ENCODE data around the gene APLP1. TPM values are rescaled to one million over a fixed set of nuclear protein-coding genes. Genes with fewer than 3 reads are reported as not detected.
"Not testable (repeated sequence)": the region's sequence is repeated elsewhere in the genome, so short reads cannot be mapped to it uniquely, and the experiment has no call there.

Gene APLP1
- total RNA-seq, 1 experiment from 2014 or later = 18.3 TPM

- H3K36me3 ChIP-seq (replicated peaks; ENCODE audit: control insufficient read depth, insufficient read depth, low read length) = peaks cover 11% of the 10 kb centered on the region
- DNase-seq = no peak
- no peaks in the 10 kb centered on the region; the same call in 1 of the 2 replicates for H3K27me3 ChIP-seq (ENCODE audit: control insufficient read depth, insufficient read depth, low read length)
- no peak overlapping the region for H3K4me3 ChIP-seq (ENCODE audit: insufficient read depth, low read depth, low read length)
Measured at GRCh38 chr19:35885225-35885738, 16.9 kb downstream of the APLP1 start.

DNA sequence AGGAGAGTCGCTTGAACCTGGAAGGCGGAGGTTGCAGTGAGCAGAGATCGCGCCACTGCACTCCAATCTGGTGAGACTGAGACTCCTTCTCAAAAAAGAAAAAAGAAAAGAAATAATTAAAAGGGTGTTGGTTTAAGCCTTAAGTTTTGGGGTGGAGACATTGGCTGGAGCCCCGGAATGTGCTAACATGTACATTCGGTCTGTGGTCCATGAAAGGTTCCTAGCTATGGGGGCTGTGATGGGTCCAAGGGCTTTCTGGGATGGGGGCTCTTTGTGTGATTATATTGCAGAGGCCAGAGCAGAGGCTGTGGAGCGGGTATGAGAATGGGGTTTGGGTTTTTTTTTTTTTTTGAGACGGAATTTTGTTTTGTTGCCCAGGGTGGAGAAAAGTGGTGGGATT lies 17.5 kb downstream of the APLP1 start:
- no peak for DNase-seq
- no peak overlapping the region for H3K4me3 ChIP-seq (ENCODE audit: insufficient read depth, low read depth, low read length)
- peaks cover 11% of the 10 kb centered on the region for H3K36me3 ChIP-seq (replicated peaks; ENCODE audit: control insufficient read depth, insufficient read depth, low read length)
- no peaks in the 10 kb centered on the region; the same call in 1 of the 2 replicates for H3K27me3 ChIP-seq (ENCODE audit: control insufficient read depth, insufficient read depth, low read length)

DNA sequence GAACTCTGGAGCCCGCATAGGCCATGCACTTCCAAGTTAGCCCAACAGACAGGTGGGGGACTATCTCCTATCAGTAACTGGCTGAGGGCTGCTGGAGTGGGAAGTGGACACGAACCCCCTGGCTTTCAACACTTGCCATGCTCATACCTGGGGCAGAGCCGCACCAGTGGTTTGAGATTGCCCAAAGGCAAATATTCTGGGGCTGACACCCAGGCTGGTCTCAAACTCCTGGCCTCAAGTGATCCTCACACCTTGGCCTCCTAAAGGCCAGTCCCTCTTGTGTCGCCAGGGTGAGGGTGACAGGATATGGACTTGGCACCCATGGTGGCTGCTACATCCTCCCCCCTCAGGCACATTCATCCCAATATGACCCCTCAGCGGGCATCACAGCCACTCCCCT lies 18.8 kb downstream of the APLP1 start:
- DNase-seq = no peak
- peaks cover 12% of the 10 kb centered on the region for H3K36me3 ChIP-seq (replicated peaks; ENCODE audit: control insufficient read depth, insufficient read depth, low read length)
- no peak overlapping the region for H3K4me3 ChIP-seq (ENCODE audit: insufficient read depth, low read depth, low read length)
- no peaks in the 10 kb centered on the region for H3K27me3 ChIP-seq (ENCODE audit: control insufficient read depth, insufficient read depth, low read length)

DNA sequence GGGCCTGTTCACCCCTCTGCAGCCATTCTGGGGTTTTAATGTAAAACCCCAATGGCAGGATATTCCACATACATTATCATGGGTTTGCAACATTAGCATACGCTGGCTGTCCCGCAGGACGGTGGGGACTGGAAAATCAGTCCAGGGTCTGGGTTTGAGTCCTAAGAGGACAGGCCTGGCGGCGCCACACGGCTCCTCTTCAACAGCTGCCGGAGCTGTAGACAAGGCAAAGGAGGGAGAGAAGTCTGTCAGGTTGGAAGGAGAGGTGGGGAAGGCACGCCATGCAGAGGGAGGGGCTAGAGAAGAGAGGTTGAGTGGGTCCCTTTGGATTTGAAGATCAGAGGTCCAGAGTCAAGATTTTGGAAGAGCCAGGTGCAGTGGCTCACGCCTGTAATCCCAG lies 20.0 kb downstream of the APLP1 start:
- no peak overlapping the region for H3K4me3 ChIP-seq (ENCODE audit: insufficient read depth, low read depth, low read length)
- no peak for DNase-seq
- H3K27me3 ChIP-seq (ENCODE audit: control insufficient read depth, insufficient read depth, low read length) = no peaks in the 10 kb centered on the region
- peaks cover 12% of the 10 kb centered on the region for H3K36me3 ChIP-seq (replicated peaks; ENCODE audit: control insufficient read depth, insufficient read depth, low read length)

- H3K4me3 ChIP-seq (ENCODE audit: insufficient read depth, low read depth, low read length) = no peak overlapping the region
- no peaks in the 10 kb centered on the region for H3K27me3 ChIP-seq (ENCODE audit: control insufficient read depth, insufficient read depth, low read length)
- peaks cover 17% of the 10 kb centered on the region for H3K36me3 ChIP-seq (replicated peaks; ENCODE audit: control insufficient read depth, insufficient read depth, low read length)
- peak; percentile 29 for DNase-seq
Measured at GRCh38 chr19:35889370-35890112, 21.2 kb downstream of the APLP1 start.

GRCh38 chr19:35890113-35890650 lies 21.8 kb downstream of the APLP1 start:
- Histone ChIP-seq H3K27me3 (ENCODE audit: control insufficient read depth, insufficient read depth, low read length) (no peaks in the 10 kb centered on the region), H3K36me3 (replicated peaks; ENCODE audit: control insufficient read depth, insufficient read depth, low read length) (peaks cover 17% of the 10 kb centered on the region), H3K4me3 (ENCODE audit: insufficient read depth, low read depth, low read length) (no peak overlapping the region)
- DNase-seq = no peak

GRCh38 chr19:35891819-35892218 lies 23.4 kb downstream of the APLP1 start:
- H3K27me3 ChIP-seq (ENCODE audit: control insufficient read depth, insufficient read depth, low read length); H3K4me3 ChIP-seq (ENCODE audit: insufficient read depth, low read depth, low read length); DNase-seq: not testable (repeated sequence)
- H3K36me3 ChIP-seq (replicated peaks; ENCODE audit: control insufficient read depth, insufficient read depth, low read length) = peaks cover 23% of the 10 kb centered on the region

DNA sequence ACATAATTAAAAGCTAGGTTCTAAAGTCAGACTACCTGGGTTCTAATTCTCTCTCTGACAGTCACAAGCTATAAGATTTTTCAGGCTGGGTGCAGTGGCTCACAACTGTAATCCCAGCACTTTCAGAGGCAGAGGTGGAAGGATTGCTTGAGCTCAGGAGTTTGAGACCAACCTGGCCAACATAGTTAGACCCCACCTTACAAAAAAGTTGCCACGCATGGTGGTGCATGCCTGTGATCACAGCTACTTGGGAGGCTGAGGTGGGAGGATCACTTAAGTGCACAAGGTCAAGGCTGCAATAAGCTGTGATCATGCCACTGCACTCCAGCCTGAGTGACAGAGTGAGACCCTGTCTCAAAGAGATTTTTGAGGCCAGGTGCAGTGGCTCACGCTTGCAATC lies 26.0 kb downstream of the APLP1 start:
- no peak for DNase-seq
- H3K4me3 ChIP-seq (ENCODE audit: insufficient read depth, low read depth, low read length) = no peak overlapping the region
- H3K36me3 ChIP-seq (replicated peaks; ENCODE audit: control insufficient read depth, insufficient read depth, low read length) = peaks cover 23% of the 10 kb centered on the region
- H3K27me3 ChIP-seq (ENCODE audit: control insufficient read depth, insufficient read depth, low read length) = no peaks in the 10 kb centered on the region

DNA sequence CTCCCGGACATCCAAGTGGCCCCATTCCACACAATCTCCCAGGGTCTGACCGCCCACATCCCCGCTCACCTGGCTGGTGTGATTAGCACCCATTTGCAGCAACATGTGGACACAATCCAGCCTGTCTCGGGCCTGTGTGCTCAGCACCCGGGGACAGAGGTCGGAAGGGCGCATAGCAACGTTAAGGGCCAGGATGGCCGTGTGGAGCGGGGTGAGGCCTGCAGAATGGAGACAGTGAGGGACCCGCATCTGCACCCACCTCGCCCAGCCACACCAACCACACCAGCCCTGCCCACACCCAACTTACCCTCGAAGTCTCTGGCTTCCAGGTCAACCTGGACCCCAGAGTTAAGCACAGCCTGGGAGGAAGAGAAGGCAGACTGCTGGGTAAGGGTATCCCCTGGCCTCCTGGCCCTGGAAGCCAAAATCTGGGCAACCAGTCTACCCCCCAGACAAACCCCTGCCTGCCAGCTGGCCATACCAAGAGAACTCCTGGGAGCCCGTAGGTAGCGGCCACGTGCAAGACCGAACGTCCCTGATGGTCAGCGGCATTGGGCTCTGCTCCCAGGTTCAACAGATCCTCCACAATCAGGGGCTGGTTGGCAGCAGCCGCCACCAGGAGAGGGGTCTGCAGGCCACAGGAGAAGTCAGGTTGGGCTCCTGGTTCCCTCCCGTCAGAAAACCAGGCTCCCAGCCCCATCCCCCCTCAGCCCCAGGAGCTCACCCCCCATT lies 27.7 kb downstream of the APLP1 start:
- H3K27me3 ChIP-seq (ENCODE audit: control insufficient read depth, insufficient read depth, low read length) = no peaks in the 10 kb centered on the region
- peaks cover 18% of the 10 kb centered on the region for H3K36me3 ChIP-seq (replicated peaks; ENCODE audit: control insufficient read depth, insufficient read depth, low read length)

GRCh38 chr19:35896643-35897040 lies 28.3 kb downstream of the APLP1 start:
- DNase-seq = peak; percentile 15
- Histone ChIP-seq H3K36me3 (replicated peaks; ENCODE audit: control insufficient read depth, insufficient read depth, low read length) (peaks cover 18% of the 10 kb centered on the region), H3K4me3 (ENCODE audit: insufficient read depth, low read depth, low read length) (no peak overlapping the region), H3K27me3 (ENCODE audit: control insufficient read depth, insufficient read depth, low read length) (no peaks in the 10 kb centered on the region)

More for the DNA sequence above, 27.7 kb downstream of the APLP1 start:
- H3K4me3 ChIP-seq (ENCODE audit: insufficient read depth, low read depth, low read length) = no peak overlapping the region
- DNase-seq = peak; percentile 30

DNA sequence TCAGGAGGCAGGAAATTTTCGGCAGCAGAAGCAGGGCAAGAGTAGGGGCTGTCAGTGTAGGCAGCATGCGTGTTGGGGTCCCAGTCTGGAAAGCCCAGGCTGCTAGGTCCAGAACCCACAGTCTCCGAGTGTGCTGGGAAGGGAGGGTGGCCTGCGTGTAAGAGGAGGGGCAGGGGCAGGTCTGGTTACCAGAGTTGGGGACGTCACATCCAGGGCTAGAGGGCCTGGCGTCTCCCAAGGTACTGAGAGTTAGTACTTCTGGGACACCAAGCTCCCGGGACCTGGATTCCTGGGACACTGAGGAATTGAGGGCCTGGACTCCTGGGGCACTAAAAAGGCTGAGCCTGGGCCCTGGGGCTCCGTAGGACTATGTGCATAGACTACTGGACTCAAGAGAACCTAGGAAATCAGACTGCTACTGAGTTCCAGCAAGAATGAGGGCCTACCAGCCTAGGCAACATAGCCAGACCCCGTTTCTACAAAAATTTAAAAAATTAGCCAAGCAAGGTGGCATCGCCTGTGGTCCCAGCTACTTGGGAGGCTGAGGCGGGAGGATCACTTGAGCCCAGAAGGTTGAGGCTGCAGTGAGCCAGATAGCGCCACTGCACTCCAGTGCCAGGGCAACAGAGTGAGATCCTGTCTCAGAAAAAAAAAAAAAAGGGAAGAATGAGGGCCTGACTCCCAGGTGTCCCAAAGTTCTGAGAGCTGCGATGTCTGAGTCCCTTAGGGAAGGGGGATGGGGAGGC lies 29.5 kb downstream of the APLP1 start:
- H3K27me3 ChIP-seq (ENCODE audit: control insufficient read depth, insufficient read depth, low read length) = peaks cover 4% of the 10 kb centered on the region; the same call in 1 of the 2 replicates
- peaks cover 18% of the 10 kb centered on the region for H3K36me3 ChIP-seq (replicated peaks; ENCODE audit: control insufficient read depth, insufficient read depth, low read length)
- DNase-seq = no peak
- no peak overlapping the region for H3K4me3 ChIP-seq (ENCODE audit: insufficient read depth, low read depth, low read length)

GRCh38 chr19:35898499-35898809 lies 30.1 kb downstream of the APLP1 start:
- DNase-seq = peak; percentile 72
- Histone ChIP-seq H3K36me3 (replicated peaks; ENCODE audit: control insufficient read depth, insufficient read depth, low read length) (peaks cover 18% of the 10 kb centered on the region), H3K4me3 (ENCODE audit: insufficient read depth, low read depth, low read length) (peak overlapping the region; percentile 85), H3K27me3 (ENCODE audit: control insufficient read depth, insufficient read depth, low read length) (peaks cover 4% of the 10 kb centered on the region; the same call in 1 of the 2 replicates)

DNA sequence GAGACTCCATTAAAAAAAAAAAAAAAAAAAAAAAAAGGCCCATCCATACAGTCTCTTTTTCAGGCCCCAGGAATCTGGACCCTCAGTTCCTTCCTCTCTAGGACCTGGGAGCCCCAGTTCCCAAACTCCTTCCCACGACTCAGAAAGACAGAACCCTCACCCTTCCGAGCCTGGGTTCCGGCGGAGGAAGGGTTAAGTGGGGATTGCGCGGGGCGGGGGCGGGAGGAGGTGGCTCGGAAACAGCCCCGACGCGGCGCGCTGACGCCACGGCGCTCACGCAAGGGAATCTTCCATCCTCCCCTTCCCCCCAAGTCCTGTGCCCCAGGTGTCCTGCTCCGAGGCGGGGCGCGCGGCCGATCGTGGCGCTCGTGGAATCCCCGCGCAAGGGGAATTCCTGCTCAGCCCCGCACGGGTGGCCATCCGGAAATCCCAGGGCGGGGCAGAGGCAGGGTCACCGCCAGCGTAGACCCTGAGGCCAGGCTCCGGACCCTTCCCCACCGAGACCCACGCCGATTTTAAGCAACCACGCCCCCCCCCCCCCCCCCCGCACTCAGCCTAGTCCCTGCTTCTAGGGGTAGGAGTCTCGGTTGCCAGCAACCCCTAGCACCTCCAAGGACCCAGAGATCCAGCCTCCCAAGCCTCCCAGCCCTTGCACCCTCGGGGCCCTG lies 31.3 kb downstream of the APLP1 start:
- Histone ChIP-seq H3K36me3 (replicated peaks; ENCODE audit: control insufficient read depth, insufficient read depth, low read length) (peaks cover 13% of the 10 kb centered on the region), H3K4me3 (ENCODE audit: insufficient read depth, low read depth, low read length) (peak overlapping the region; percentile 85), H3K27me3 (ENCODE audit: control insufficient read depth, insufficient read depth, low read length) (peaks cover 4% of the 10 kb centered on the region; the same call in 1 of the 2 replicates)
- peak; percentile 93 for DNase-seq
